BLaER1 treated with 17β-estradiol and CSF1 and Interleukin-3, amounts not matched to agents 10 nM and 100 nM (cell line): Measurements from ENCODE around the gene PER2.

Source experiments
- H3K27ac ChIP-seq, 11 experiments: shearing (Covaris generic); formaldehyde crosslinking; 2 replicates each; pipeline ENCODE4 v1.8.1; 2022
- H3K27me3 ChIP-seq, 11 experiments: shearing (Covaris generic); formaldehyde crosslinking; 2 replicates each; pipeline ENCODE4 v1.8.1; 2022
- H3K36me3 ChIP-seq, 11 experiments: shearing (Covaris generic); formaldehyde crosslinking; 2 replicates each; pipeline ENCODE4 v1.8.1; 2022
- H3K4me1 ChIP-seq, 10 experiments: shearing (Covaris generic); formaldehyde crosslinking; 2 replicates each; pipeline ENCODE4 v1.8.1; 2022
- H3K4me2 ChIP-seq, 11 experiments: shearing (Covaris generic); formaldehyde crosslinking; 2 replicates each; pipeline ENCODE4 v1.8.1; 2022
- H3K4me3 ChIP-seq, 10 experiments: shearing (Covaris generic); formaldehyde crosslinking; 2 replicates each; pipeline ENCODE4 v1.8.1; 2022
- H3K9ac ChIP-seq, 11 experiments: shearing (Covaris generic); formaldehyde crosslinking; 2 replicates each; pipeline ENCODE4 v1.8.1; 2022
- H3K9me3 ChIP-seq, 11 experiments: shearing (Covaris generic); formaldehyde crosslinking; replicated peaks in 1 of 11; 2 replicates each; pipeline ENCODE4 v1.8.1; 2022
- H4K20me1 ChIP-seq, 11 experiments: shearing (Covaris generic); formaldehyde crosslinking; 2 replicates each; pipeline ENCODE4 v1.8.1; 2022
- Cebpa-rat ChIP-seq, 11 experiments: shearing (Covaris generic); IDR thresholded peaks; 2 replicates each; pipeline ENCODE4 v1.8.1; 2022

PER2 gene

GRCh38 chr2:238261718-238262375 is 26.6 kb downstream of the PER2 start:
- H3K9ac ChIP-seq = peak overlapping the region in 3 of 11 experiments; percentile 7 to 58 (median 55); a peak in 4 of 22 replicates
- H3K27ac ChIP-seq = no peak overlapping the region
- TF ChIP-seq Cebpa-rat (IDR thresholded peaks at IDR 0.05) = no peak
- H3K4me3 ChIP-seq = no peak overlapping the region
- H3K27me3 ChIP-seq = no peaks in the 10 kb centered on the region
- no peaks in the 10 kb centered on the region for H3K9me3 ChIP-seq
- peak overlapping the region in 6 of 11 experiments; percentile 19 to 64 (median 52); a peak in 7 of 22 replicates for H3K4me2 ChIP-seq
- H3K36me3 ChIP-seq = peaks cover 40 to 87% (median 69%) of the 10 kb centered on the region in 11 experiments
- H4K20me1 ChIP-seq = peaks cover 0 to 51% (median 7%) of the 10 kb centered on the region in 11 experiments; a peak in 10 of 22 replicates
- peaks cover 20 to 72% (median 55%) of the 10 kb centered on the region in 10 experiments for H3K4me1 ChIP-seq

GRCh38 chr2:238260883-238261282 is 27.5 kb downstream of the PER2 start:
- peaks cover 0 to 53% (median 10%) of the 10 kb centered on the region in 11 experiments; a peak in 11 of 22 replicates for H4K20me1 ChIP-seq
- no peak overlapping the region for H3K4me3 ChIP-seq
- H3K4me1 ChIP-seq = peaks cover 20 to 79% (median 64%) of the 10 kb centered on the region in 10 experiments
- H3K4me2 ChIP-seq = peak overlapping the region in 7 of 11 experiments; percentile 3 to 64 (median 50); a peak in 11 of 22 replicates
- no peak for TF ChIP-seq Cebpa-rat (IDR thresholded peaks at IDR 0.05)
- no peaks in the 10 kb centered on the region for H3K9me3 ChIP-seq
- H3K36me3 ChIP-seq = peaks cover 43 to 86% (median 69%) of the 10 kb centered on the region in 11 experiments
- peak overlapping the region in 4 of 11 experiments; percentile 33 to 58 (median 49); a peak in 7 of 22 replicates for H3K9ac ChIP-seq
- no peaks in the 10 kb centered on the region for H3K27me3 ChIP-seq
- H3K27ac ChIP-seq = peak overlapping the region in 2 of 11 experiments; percentile 4 to 35; a peak in 2 of 22 replicates

GRCh38 chr2:238259061-238260020 is 29.1 kb downstream of the PER2 start:
- H4K20me1 ChIP-seq = peaks cover 0 to 66% (median 15%) of the 10 kb centered on the region in 11 experiments; a peak in 12 of 22 replicates
- H3K9me3 ChIP-seq = no peaks in the 10 kb centered on the region
- peaks cover 59 to 86% (median 75%) of the 10 kb centered on the region in 11 experiments for H3K36me3 ChIP-seq
- peak overlapping the region in 1 of 11 experiments; percentile 64; a peak in 1 of 22 replicates for H3K4me2 ChIP-seq
- H3K4me3 ChIP-seq = no peak overlapping the region
- H3K27me3 ChIP-seq = no peaks in the 10 kb centered on the region
- TF ChIP-seq Cebpa-rat (IDR thresholded peaks at IDR 0.05) = no peak
- H3K27ac ChIP-seq = no peak overlapping the region
- H3K4me1 ChIP-seq = peaks cover 12 to 84% (median 69%) of the 10 kb centered on the region in 10 experiments
- H3K9ac ChIP-seq = no peak overlapping the region; a peak in 1 of 22 replicates

GRCh38 chr2:238257786-238258700 is 30.4 kb downstream of the PER2 start:
- Histone ChIP-seq H3K4me2 (no peak overlapping the region), H3K27ac (no peak overlapping the region), H3K9ac (no peak overlapping the region), H3K4me3 (no peak overlapping the region), H3K36me3 (peaks cover 72 to 97% (median 87%) of the 10 kb centered on the region in 11 experiments), H4K20me1 (peaks cover 0 to 64% (median 13%) of the 10 kb centered on the region in 11 experiments; a peak in 9 of 22 replicates), H3K4me1 (peaks cover under 1 to 76% (median 60%) of the 10 kb centered on the region in 10 experiments; a peak in 18 of 20 replicates), H3K27me3 (no peaks in the 10 kb centered on the region), H3K9me3 (no peaks in the 10 kb centered on the region)
- TF ChIP-seq Cebpa-rat (IDR thresholded peaks at IDR 0.05) = no peak

- Histone ChIP-seq H4K20me1 (peaks cover 0 to 51% (median 10%) of the 10 kb centered on the region in 11 experiments; a peak in 9 of 22 replicates), H3K27ac (no peak overlapping the region), H3K27me3 (no peaks in the 10 kb centered on the region), H3K4me3 (no peak overlapping the region), H3K4me2 (peak overlapping the region in 2 of 11 experiments; percentile 56 to 64; a peak in 4 of 22 replicates), H3K9ac (no peak overlapping the region), H3K4me1 (peaks cover 0 to 63% (median 49%) of the 10 kb centered on the region in 10 experiments; a peak in 17 of 20 replicates), H3K9me3 (no peaks in the 10 kb centered on the region), H3K36me3 (peaks cover 71 to 96% (median 87%) of the 10 kb centered on the region in 11 experiments)
- no peak for TF ChIP-seq Cebpa-rat (IDR thresholded peaks at IDR 0.05)
Measured at GRCh38 chr2:238256594-238257104, 31.8 kb downstream of the PER2 start.

GRCh38 chr2:238256111-238256510 is 32.3 kb downstream of the PER2 start:
- peaks cover 0 to 57% (median 44%) of the 10 kb centered on the region in 10 experiments; a peak in 17 of 20 replicates for H3K4me1 ChIP-seq

GRCh38 chr2:238255636-238256035 is 32.8 kb downstream of the PER2 start:
- no peak for TF ChIP-seq Cebpa-rat (IDR thresholded peaks at IDR 0.05)
- Histone ChIP-seq H3K27me3 (no peaks in the 10 kb centered on the region), H4K20me1 (peaks cover 0 to 43% (median 8%) of the 10 kb centered on the region in 11 experiments; a peak in 9 of 22 replicates), H3K9ac (peak overlapping the region in 3 of 11 experiments; percentile 1 to 19 (median 13); a peak in 3 of 22 replicates), H3K4me1 (peaks cover 0 to 53% (median 39%) of the 10 kb centered on the region in 10 experiments; a peak in 17 of 20 replicates), H3K4me2 (peak overlapping the region in 8 of 11 experiments; percentile 31 to 68 (median 58); a peak in 16 of 22 replicates), H3K27ac (no peak overlapping the region; a peak in 1 of 22 replicates), H3K9me3 (no peaks in the 10 kb centered on the region), H3K36me3 (peaks cover 74 to 96% (median 87%) of the 10 kb centered on the region in 11 experiments), H3K4me3 (no peak overlapping the region)

More at GRCh38 chr2:238256111-238256510, 32.3 kb downstream of the PER2 start:
- no peak for TF ChIP-seq Cebpa-rat (IDR thresholded peaks at IDR 0.05)
- Histone ChIP-seq H3K9ac (peak overlapping the region in 4 of 11 experiments; percentile 1 to 29 (median 16); a peak in 2 of 22 replicates), H4K20me1 (peaks cover 0 to 47% (median 8%) of the 10 kb centered on the region in 11 experiments; a peak in 9 of 22 replicates), H3K4me3 (no peak overlapping the region), H3K4me2 (peak overlapping the region in 7 of 11 experiments; percentile 48 to 68 (median 60); a peak in 13 of 22 replicates), H3K27ac (no peak overlapping the region), H3K36me3 (peaks cover 70 to 96% (median 86%) of the 10 kb centered on the region in 11 experiments), H3K9me3 (no peaks in the 10 kb centered on the region), H3K27me3 (no peaks in the 10 kb centered on the region)
